Ectodermal cell (in vitro differentiated cells): Measurements from ENCODE around the gene SPOCK1.

Experiments
- H3K27ac ChIP-seq: 2 replicates; pipeline ENCODE4 v1.7.0; 2013; ENCODE audit warnings: mild to moderate bottlenecking, low read depth, low read length; ENCODE audit not compliant: insufficient read depth, poor library complexity, severe bottlenecking
- H3K27me3 ChIP-seq: 2 replicates; pipeline ENCODE4 v1.7.0; 2013; ENCODE audit warnings: mild to moderate bottlenecking, low read length; ENCODE audit not compliant: insufficient read depth, control insufficient read depth, poor library complexity, severe bottlenecking
- H3K36me3 ChIP-seq: one replicate; pipeline ENCODE4 v1.7.0; 2013; ENCODE audit warnings: low read length; ENCODE audit not compliant: control insufficient read depth, insufficient read depth
- H3K4me1 ChIP-seq: one replicate; pipeline ENCODE4 v1.7.0; 2013; ENCODE audit warnings: low read length; ENCODE audit not compliant: control insufficient read depth, insufficient read depth
- H3K4me3 ChIP-seq: 2 replicates; pipeline ENCODE4 v1.7.0; 2013; ENCODE audit warnings: low read depth, low read length, control low read depth; ENCODE audit not compliant: insufficient read depth
- H3K9me3 ChIP-seq: 2 replicates; pipeline ENCODE4 v1.7.0; 2013; ENCODE audit warnings: mild to moderate bottlenecking, low read length, moderate library complexity; ENCODE audit not compliant: control insufficient read depth
- WGBS, 2 experiments: methylation state at CpG; one replicate each; pipeline ENCODE4 v1.1.7; 2013; ENCODE audit warnings: missing lambda C conversion rate in 2 of 2; 5-methylcytosine and 5-hydroxymethylcytosine counted together

Gene SPOCK1

DNA sequence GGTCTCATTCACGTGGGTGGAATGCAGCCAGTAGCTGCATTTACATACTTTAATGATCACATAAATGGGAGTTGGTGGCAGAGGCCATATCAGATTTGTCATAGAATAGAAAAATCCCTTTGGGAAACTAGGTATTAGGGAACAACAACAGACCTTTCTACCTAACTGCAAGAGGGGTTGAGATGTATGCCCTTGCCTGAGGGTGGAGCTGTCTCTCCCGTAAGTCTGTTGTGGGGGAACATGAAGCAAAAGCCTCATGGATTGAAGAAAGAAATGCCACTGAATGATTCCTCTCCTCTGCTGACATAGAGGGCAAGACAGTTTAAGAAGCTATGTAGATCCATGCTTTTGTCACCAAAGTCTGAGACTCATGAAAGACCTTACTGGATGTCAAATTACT, 461.3 kb downstream of the SPOCK1 start:
- Histone ChIP-seq H3K36me3 (no peaks in the 10 kb centered on the region), H3K27ac (no peak overlapping the region), H3K27me3 (no peaks in the 10 kb centered on the region), H3K4me1 (peaks cover 17% of the 10 kb centered on the region), H3K9me3 (no peaks in the 10 kb centered on the region), H3K4me3 (no peak overlapping the region)
- 70 to 81% methylated on average over 2 of the region's 2 CpGs for WGBS, 2 experiments

DNA sequence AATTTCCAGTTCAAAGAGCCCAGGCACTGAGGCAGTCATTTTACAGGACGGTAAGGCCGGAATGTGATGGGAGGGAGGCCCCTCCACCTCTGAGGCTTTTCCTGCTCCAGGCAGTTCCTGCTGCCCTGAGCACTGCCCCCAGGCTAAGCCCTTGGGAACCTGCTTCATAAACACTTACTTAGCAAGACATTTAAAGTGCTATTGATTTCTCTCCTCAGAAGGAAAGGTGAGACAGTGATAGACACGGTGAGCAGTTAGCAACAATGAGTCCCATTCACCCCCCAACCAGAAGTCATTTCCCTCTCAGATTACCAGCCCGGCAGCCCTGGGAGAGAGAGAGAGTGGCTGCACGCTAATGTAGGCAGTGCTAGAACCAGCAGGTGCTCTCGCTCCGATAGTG, 462.5 kb downstream of the SPOCK1 start:
- H3K4me1 ChIP-seq: peaks cover 17% of the 10 kb centered on the region
- H3K36me3 ChIP-seq: no peaks in the 10 kb centered on the region
- WGBS, 2 experiments: 19 to 29% methylated on average over 7 of the region's 7 CpGs
- no peaks in the 10 kb centered on the region for H3K27me3 ChIP-seq
- no peak overlapping the region for H3K27ac ChIP-seq
- no peaks in the 10 kb centered on the region for H3K9me3 ChIP-seq
- H3K4me3 ChIP-seq: no peak overlapping the region

DNA sequence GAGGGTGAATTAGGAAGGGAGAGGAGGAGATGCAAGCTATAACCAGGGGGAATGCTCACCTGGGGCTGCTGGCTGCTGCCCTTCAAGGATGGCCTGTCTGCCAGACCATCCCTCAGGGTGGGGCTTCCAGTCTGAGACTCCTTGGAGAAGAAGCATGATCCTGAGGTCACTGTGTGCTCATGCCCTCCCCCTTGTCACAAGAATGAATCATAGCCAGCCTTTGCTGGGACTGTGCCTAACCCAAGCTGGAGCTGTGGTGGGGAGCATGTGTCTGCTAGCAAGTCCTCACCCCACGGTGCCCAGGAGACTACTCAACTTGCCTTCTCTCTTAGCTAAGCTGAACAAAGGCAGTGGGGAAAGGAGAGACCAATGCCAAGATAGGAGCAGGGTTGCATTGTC, 463.6 kb downstream of the SPOCK1 start:
- WGBS, 2 experiments: 69 to 73% methylated on average over 1 of the region's 1 CpG
- Histone ChIP-seq H3K27me3 (no peaks in the 10 kb centered on the region), H3K27ac (no peak overlapping the region), H3K9me3 (no peaks in the 10 kb centered on the region), H3K4me1 (peaks cover 17% of the 10 kb centered on the region), H3K36me3 (no peaks in the 10 kb centered on the region), H3K4me3 (no peak overlapping the region)

DNA sequence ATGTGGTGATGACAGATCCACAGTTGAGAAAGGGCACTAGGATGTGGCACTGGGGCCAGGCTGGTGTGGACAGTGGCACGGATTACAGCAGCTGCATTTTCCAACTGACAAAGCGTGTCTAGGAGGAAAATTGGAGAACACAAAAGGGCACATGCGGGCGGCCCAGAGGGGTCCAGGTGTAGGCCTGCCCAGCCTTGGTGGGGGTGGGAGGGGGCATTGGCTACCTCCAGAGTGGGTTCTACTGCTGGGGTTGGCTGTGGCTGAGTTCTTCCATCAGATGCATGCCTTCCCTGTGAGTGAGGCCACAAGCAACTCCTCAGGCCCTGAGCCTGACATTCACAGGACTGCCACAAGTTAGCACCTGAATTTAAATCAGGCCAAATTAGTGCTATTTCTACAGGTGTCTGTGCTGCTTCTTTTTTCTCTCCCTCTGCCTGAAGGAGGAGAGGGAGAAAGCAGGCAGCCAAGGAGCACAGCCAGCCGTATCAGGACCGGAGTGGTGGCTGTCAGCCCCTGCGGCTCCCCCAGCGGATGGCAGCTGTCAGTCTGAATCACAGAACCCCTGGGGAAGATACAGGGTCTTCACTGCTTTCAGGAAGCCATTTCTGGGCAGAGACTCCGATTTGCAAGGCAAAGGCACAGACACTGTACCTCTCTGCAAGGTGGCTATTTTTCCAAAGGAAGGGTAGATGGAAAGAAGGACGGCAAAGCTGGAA, 464.2 kb downstream of the SPOCK1 start:
- Histone ChIP-seq H3K36me3 (no peaks in the 10 kb centered on the region), H3K9me3 (no peaks in the 10 kb centered on the region), H3K27me3 (no peaks in the 10 kb centered on the region), H3K27ac (no peak overlapping the region), H3K4me3 (no peak overlapping the region), H3K4me1 (peaks cover 17% of the 10 kb centered on the region)
- 71% methylated on average over 10 of the region's 10 CpGs for WGBS, 2 experiments

DNA sequence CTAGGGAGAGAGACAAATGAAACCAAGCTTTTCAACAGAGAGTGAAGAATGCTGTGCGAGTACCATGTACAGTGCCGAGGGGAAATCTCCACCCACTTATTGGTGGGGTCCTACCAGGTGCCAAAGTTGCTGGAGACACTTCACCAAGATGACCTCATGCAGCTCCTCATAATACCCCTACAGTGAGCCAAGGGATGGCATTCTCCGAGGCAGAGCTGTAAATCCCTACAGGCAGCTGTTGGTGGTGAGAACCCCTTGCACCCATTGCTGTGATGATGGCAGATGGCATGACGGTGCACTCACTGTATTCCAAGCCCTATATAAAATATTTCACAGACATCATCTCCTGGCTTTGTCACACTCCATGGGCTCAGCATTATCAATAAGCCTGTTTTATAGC, 464.9 kb downstream of the SPOCK1 start:
- Histone ChIP-seq H3K27me3 (no peaks in the 10 kb centered on the region), H3K36me3 (no peaks in the 10 kb centered on the region), H3K9me3 (no peaks in the 10 kb centered on the region), H3K4me1 (peaks cover 17% of the 10 kb centered on the region), H3K4me3 (no peak overlapping the region), H3K27ac (no peak overlapping the region)
- WGBS, 2 experiments: 92 to 93% methylated on average over 4 of the region's 4 CpGs

GRCh38 chr5:137032929-137033328, 466.2 kb downstream of the SPOCK1 start:
- Histone ChIP-seq H3K27me3 (no peaks in the 10 kb centered on the region), H3K9me3 (no peaks in the 10 kb centered on the region), H3K4me3 (no peak overlapping the region), H3K4me1 (peaks cover 17% of the 10 kb centered on the region), H3K36me3 (no peaks in the 10 kb centered on the region), H3K27ac (no peak overlapping the region)
- 55 to 66% methylated on average over 8 of the region's 8 CpGs for WGBS, 2 experiments

DNA sequence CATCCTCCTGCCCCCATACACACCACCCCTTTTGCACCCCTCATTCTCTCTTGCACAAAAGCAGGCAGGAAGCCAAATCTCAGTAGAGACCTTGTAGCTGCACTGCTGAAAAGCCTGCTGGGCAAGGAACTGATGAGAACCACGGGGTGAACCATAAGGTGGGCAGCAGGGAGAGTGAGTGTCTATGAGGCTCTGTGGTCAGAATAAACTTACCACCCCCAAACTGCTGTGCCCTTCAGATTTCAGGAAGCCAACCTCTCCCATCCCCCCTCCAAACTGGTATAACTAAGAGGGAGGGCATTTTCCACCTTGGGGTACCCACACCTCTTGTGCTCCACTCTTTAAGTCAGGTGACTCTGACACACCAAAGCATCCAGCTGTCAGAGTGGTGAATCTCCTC, 471.4 kb downstream of the SPOCK1 start:
- Histone ChIP-seq H3K4me1 (no peaks in the 10 kb centered on the region), H3K9me3 (no peaks in the 10 kb centered on the region), H3K27me3 (no peaks in the 10 kb centered on the region), H3K4me3 (no peak overlapping the region), H3K36me3 (no peaks in the 10 kb centered on the region), H3K27ac (no peak overlapping the region)
- WGBS, 2 experiments: 100% methylated on average over 1 of the region's 1 CpG

DNA sequence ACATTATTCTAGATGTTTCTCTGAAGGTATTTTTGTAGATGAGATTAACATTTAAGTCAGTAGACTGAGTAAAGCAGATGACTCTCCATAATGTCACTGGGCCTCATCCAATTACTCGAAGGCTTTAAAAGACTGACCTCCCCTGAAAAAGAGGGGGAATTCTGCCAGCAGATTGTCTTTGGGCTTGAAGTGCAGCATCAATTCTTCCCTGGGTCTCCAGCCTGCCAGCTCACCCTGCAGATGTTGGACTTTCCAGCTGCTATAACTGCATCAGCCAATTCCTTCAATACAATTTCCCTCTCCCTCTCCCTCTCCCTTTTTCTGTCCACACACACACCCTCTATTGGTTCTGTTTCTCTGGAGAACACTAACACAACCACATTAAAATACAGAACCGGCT, 472.8 kb downstream of the SPOCK1 start:
- Histone ChIP-seq H3K27me3 (no peaks in the 10 kb centered on the region), H3K9me3 (no peaks in the 10 kb centered on the region), H3K4me1 (no peaks in the 10 kb centered on the region), H3K36me3 (no peaks in the 10 kb centered on the region), H3K4me3 (no peak overlapping the region), H3K27ac (no peak overlapping the region)
- 92 to 98% methylated on average over 2 of the region's 2 CpGs for WGBS, 2 experiments

DNA sequence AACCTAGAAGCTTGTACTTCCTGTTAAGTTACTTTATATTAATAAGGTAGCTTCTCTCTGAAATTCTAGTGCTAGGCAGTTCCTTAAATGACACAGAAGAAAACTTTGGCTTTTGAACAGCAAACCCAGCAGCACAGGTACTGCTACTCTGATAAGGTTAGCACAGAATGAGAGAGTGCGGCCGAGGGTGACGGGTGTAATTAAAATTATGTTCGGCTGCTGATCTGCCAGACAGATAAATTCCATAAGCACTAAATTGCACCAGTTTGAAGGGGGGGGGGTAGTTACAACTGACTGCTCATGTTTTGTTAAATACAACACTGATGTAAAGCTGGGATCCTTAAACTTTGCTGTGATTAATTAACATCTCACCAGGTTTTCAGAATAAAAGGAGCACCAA, 475.1 kb downstream of the SPOCK1 start:
- H3K4me3 ChIP-seq: no peak overlapping the region
- H3K27me3 ChIP-seq: no peaks in the 10 kb centered on the region
- H3K36me3 ChIP-seq: no peaks in the 10 kb centered on the region
- H3K9me3 ChIP-seq: no peaks in the 10 kb centered on the region
- no peak overlapping the region for H3K27ac ChIP-seq
- 77 to 83% methylated on average over 4 of the region's 4 CpGs for WGBS, 2 experiments
- H3K4me1 ChIP-seq: no peaks in the 10 kb centered on the region

- H3K4me3 ChIP-seq: no peak overlapping the region
- no peak overlapping the region for H3K27ac ChIP-seq
- WGBS, 2 experiments: 76 to 81% methylated on average over 5 of the region's 5 CpGs
- H3K27me3 ChIP-seq: no peaks in the 10 kb centered on the region
- H3K9me3 ChIP-seq: no peaks in the 10 kb centered on the region
- no peaks in the 10 kb centered on the region for H3K4me1 ChIP-seq
- H3K36me3 ChIP-seq: no peaks in the 10 kb centered on the region
Observed at GRCh38 chr5:137023371-137023770, 475.8 kb downstream of the SPOCK1 start.

DNA sequence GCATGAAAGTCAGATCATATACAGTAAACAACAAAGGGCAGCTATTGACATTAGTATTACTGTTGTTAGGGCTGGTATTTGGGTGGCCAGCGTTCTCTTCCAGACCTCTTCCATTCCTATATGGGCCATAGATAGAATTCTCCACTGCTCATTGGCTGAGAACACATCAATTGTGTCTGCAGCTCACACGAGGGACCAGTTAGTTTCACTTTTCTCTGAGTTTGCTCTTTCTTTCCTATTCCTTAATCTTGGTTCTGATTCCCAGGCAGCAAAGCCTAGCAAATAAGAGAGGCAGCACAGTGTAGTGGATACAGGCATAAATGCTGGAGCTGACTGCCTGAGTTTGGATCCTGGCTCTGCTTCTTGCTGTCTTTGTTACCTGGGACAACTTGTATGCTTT, 476.4 kb downstream of the SPOCK1 start:
- Histone ChIP-seq H3K27me3 (no peaks in the 10 kb centered on the region), H3K36me3 (no peaks in the 10 kb centered on the region), H3K4me3 (no peak overlapping the region), H3K4me1 (no peaks in the 10 kb centered on the region), H3K27ac (no peak overlapping the region), H3K9me3 (no peaks in the 10 kb centered on the region)
- 59 to 61% methylated on average over 2 of the region's 2 CpGs for WGBS, 2 experiments
